Left ventricle myocardium inferior (tissue), 1 donor: ENCODE data around the gene NET1. TPM values are rescaled to one million over a fixed set of nuclear protein-coding genes. Genes with fewer than 3 reads are reported as not detected.

Source experiments
- DNase-seq: peaks from one replicate; pipeline ENCODE4 v3.0.0-alpha.2; 2020
- H3K27ac ChIP-seq: fragments of 200-600 bp; replicated peaks from 2 replicates; pipeline ENCODE4 v1.8.0; 2021
- H3K27me3 ChIP-seq: fragments of 200-600 bp; 2 replicates; pipeline ENCODE4 v1.8.0; 2021; ENCODE audit warnings: low read depth
- H3K36me3 ChIP-seq: fragments of 200-600 bp; 2 replicates; pipeline ENCODE4 v1.8.0; 2021
- H3K4me1 ChIP-seq: fragments of 200-600 bp; 2 replicates; pipeline ENCODE4 v1.8.0; 2021
- H3K4me3 ChIP-seq: fragments of 200-600 bp; 2 replicates; pipeline ENCODE4 v1.8.0; 2021; ENCODE audit warnings: mild to moderate bottlenecking, moderate library complexity
- H3K9me3 ChIP-seq: fragments of 200-600 bp; replicated peaks from 2 replicates; pipeline ENCODE4 v1.8.0; 2021
- CTCF ChIP-seq: fragments of 200-600 bp; IDR thresholded peaks from 2 replicates; pipeline ENCODE4 v1.8.0; 2021; ENCODE audit warnings: antibody characterized with exemption, mild to moderate bottlenecking, borderline replicate concordance
- intact Hi-C: fragments of 100-400 bp; cut with micrococcal nuclease; formaldehyde crosslinking; loops from one replicate; pipeline ENCODE4 v1.11.0; 2022
- total RNA-seq: library from RNA; stranded (reverse); fragmentation: NEBNext Ultra II Directional; extraction: Animal tissue kit (Norgen Biotek cat#: 25700); gene quantifications from one replicate; pipeline ENCODE4 v1.2.1, GENCODE V29; 2021
- donor health status: DM: no; HTN: yes; CAD: no; lungs with severe emphysema.

The NET1 gene
- total RNA-seq, 1 donor from 2014 or later, result 11.3 TPM

GRCh38 chr10:5497289-5497688 is 84.9 kb downstream of the NET1 start:
- H3K4me3 ChIP-seq, result no peak overlapping the region
- no peaks in the 10 kb centered on the region for H3K36me3 ChIP-seq
- intact Hi-C loops, result no loop called here
- DNase-seq, result no peak
- H3K4me1 ChIP-seq, result no peaks in the 10 kb centered on the region
- TF ChIP-seq CTCF, result no peak
- no peak overlapping the region for H3K27ac ChIP-seq
- peaks cover 10% of the 10 kb centered on the region for H3K27me3 ChIP-seq
- peaks cover 5% of the 10 kb centered on the region for H3K9me3 ChIP-seq

GRCh38 chr10:5497948-5498730 is 85.8 kb downstream of the NET1 start:
- no peaks in the 10 kb centered on the region for H3K4me1 ChIP-seq
- no peak for TF ChIP-seq CTCF
- no peak overlapping the region for H3K4me3 ChIP-seq
- intact Hi-C loops, result no loop called here
- no peaks in the 10 kb centered on the region for H3K36me3 ChIP-seq
- H3K27ac ChIP-seq, result no peak overlapping the region
- peaks cover 17% of the 10 kb centered on the region for H3K27me3 ChIP-seq
- H3K9me3 ChIP-seq, result no peaks in the 10 kb centered on the region
- DNase-seq, result no peak

- Histone ChIP-seq H3K36me3 (no peaks in the 10 kb centered on the region), H3K27me3 (peaks cover 17% of the 10 kb centered on the region), H3K4me1 (no peaks in the 10 kb centered on the region), H3K27ac (no peak overlapping the region), H3K9me3 (no peaks in the 10 kb centered on the region), H3K4me3 (no peak overlapping the region)
- TF ChIP-seq CTCF, result no peak
- DNase-seq, result no peak
- intact Hi-C loops, result no loop called here
Measured at GRCh38 chr10:5498791-5499492, 86.6 kb downstream of the NET1 start.

GRCh38 chr10:5499493-5500140 is 87.3 kb downstream of the NET1 start, which contains the start of gene CALML5:
TSS of gene CALML5 (minus strand) at chr10:5499570. CDS start at chr10:5499438, 132 bp downstream.
- DNase-seq, result no peak
- Histone ChIP-seq H3K9me3 (no peaks in the 10 kb centered on the region), H3K27ac (no peak within 1 kb of the TSS), H3K4me1 (no peaks in the 10 kb centered on the region), H3K27me3 (peaks cover 17% of the 10 kb centered on the region), H3K36me3 (no peaks in the 10 kb centered on the region), H3K4me3 (no peak within 1 kb of the TSS)
- intact Hi-C loops, result no loop called here
- no peak for TF ChIP-seq CTCF

- intact Hi-C loops, result no loop called here
- Histone ChIP-seq H3K27ac (no peak overlapping the region), H3K9me3 (no peaks in the 10 kb centered on the region), H3K36me3 (no peaks in the 10 kb centered on the region), H3K4me3 (no peak overlapping the region), H3K4me1 (no peaks in the 10 kb centered on the region), H3K27me3 (peaks cover 22% of the 10 kb centered on the region)
- no peak for DNase-seq
- TF ChIP-seq CTCF, result no peak
Measured at GRCh38 chr10:5500162-5500670, 87.9 kb downstream of the NET1 start.
